ENCODE results near the gene GPR176.

Gene GPR176

DNA sequence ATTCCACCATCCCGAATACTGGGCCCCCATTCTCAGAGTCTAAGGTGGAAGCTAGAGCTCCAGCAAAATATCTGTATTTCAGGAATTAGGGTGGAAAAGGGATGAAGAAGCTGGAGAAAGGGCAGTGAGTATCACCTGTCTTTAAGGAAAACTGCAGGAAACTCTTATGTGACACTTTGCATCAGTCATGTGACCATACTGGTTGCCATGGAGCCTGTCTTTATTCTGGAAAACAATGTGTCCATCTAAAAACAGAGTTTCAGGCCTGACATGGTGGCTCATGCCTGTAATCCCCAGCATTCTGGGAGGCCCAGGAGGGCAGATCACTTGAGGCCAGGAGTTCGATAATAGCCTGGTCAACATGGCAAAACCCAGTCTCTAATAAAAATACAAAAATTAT, 84.5 kb downstream of the GPR176 start:
- no peak overlapping the region for H2BK12ac ChIP-seq (ENCODE audit: low read length)
- H4K12ac ChIP-seq (ENCODE audit: low read depth, low read length), result no peak overlapping the region
- no peak overlapping the region for H3K23ac ChIP-seq (ENCODE audit: low read length)
- H2AFZ ChIP-seq (ENCODE audit: insufficient read depth, low read length, poor library complexity), result no peak overlapping the region
- no CpG with 5 or more reads among the region's 2 CpGs for WGBS (ENCODE audit: extremely low coverage, insufficient coverage, insufficient read length)
- H3K27me3 ChIP-seq (ENCODE audit: insufficient read depth, low read length), result no peaks in the 10 kb centered on the region
- H3K79me1 ChIP-seq (ENCODE audit: low read length), result no peaks in the 10 kb centered on the region
- no peak overlapping the region for H3K14ac ChIP-seq (ENCODE audit: low read length)
- H3K4me1 ChIP-seq (ENCODE audit: control insufficient read depth in 1 of 2, insufficient read depth in 2 of 2, low read length in 2 of 2), result no peaks in the 10 kb centered on the region
- no peak overlapping the region for H3K4me2 ChIP-seq (ENCODE audit: low read length)
- H4K8ac ChIP-seq (ENCODE audit: low read depth, low read length), result no peak overlapping the region
- H3K9me3 ChIP-seq (ENCODE audit: insufficient read depth, low read depth, low read length), result no peaks in the 10 kb centered on the region
- no peak overlapping the region for H4K91ac ChIP-seq (ENCODE audit: low read depth, low read length)
- no peaks in the 10 kb centered on the region for H3K36me3 ChIP-seq (ENCODE audit: control insufficient read depth in 1 of 2, insufficient read depth in 2 of 2, low read length in 2 of 2)
- no peak overlapping the region for H3K27ac ChIP-seq (ENCODE audit: low read depth, low read length)
- H2AK5ac ChIP-seq (ENCODE audit: low read length), result no peak overlapping the region
- H2BK120ac ChIP-seq (ENCODE audit: insufficient read depth, low read length, poor library complexity), result no peak overlapping the region
- peak in 1 of 2 donors; percentile 12 for DNase-seq
- H3K79me2 ChIP-seq (ENCODE audit: control insufficient read depth, insufficient read depth, low read length, poor library complexity), result no peaks in the 10 kb centered on the region
- H3K4me3 ChIP-seq (ENCODE audit: low read depth, low read length), result no peak overlapping the region
- H3K9ac ChIP-seq (ENCODE audit: low read length), result no peak overlapping the region
- H3K18ac ChIP-seq (ENCODE audit: low read length), result no peak overlapping the region
- H2BK5ac ChIP-seq (ENCODE audit: low read depth, low read length, poor library complexity), result no peak overlapping the region
- H3K4ac ChIP-seq (ENCODE audit: low read depth, low read length), result no peak overlapping the region

- Histone ChIP-seq H3K27ac (ENCODE audit: low read depth, low read length) (no peak overlapping the region), H4K12ac (ENCODE audit: low read depth, low read length) (no peak overlapping the region), H3K14ac (ENCODE audit: low read length) (no peak overlapping the region), H2AK5ac (ENCODE audit: low read length) (no peak overlapping the region), H2BK120ac (ENCODE audit: insufficient read depth, low read length, poor library complexity) (no peak overlapping the region), H3K4ac (ENCODE audit: low read depth, low read length) (no peak overlapping the region), H3K36me3 (ENCODE audit: control insufficient read depth in 1 of 2, insufficient read depth in 2 of 2, low read length in 2 of 2) (no peaks in the 10 kb centered on the region), H3K9me3 (ENCODE audit: insufficient read depth, low read depth, low read length) (no peaks in the 10 kb centered on the region), H3K4me2 (ENCODE audit: low read length) (no peak overlapping the region), H3K4me1 (ENCODE audit: control insufficient read depth in 1 of 2, insufficient read depth in 2 of 2, low read length in 2 of 2) (no peaks in the 10 kb centered on the region), H2BK12ac (ENCODE audit: low read length) (no peak overlapping the region), H4K8ac (ENCODE audit: low read depth, low read length) (no peak overlapping the region), H2BK5ac (ENCODE audit: low read depth, low read length, poor library complexity) (no peak overlapping the region), H3K23ac (ENCODE audit: low read length) (no peak overlapping the region), H4K91ac (ENCODE audit: low read depth, low read length) (no peak overlapping the region), H2AFZ (ENCODE audit: insufficient read depth, low read length, poor library complexity) (no peak overlapping the region), H3K79me1 (ENCODE audit: low read length) (no peaks in the 10 kb centered on the region), H3K4me3 (ENCODE audit: low read depth, low read length) (no peak overlapping the region), H3K79me2 (ENCODE audit: control insufficient read depth, insufficient read depth, low read length, poor library complexity) (no peaks in the 10 kb centered on the region), H3K18ac (ENCODE audit: low read length) (no peak overlapping the region), H3K27me3 (ENCODE audit: insufficient read depth, low read length) (no peaks in the 10 kb centered on the region), H3K9ac (ENCODE audit: low read length) (no peak overlapping the region)
- DNase-seq, result peak in 1 of 2 donors; percentile 63
These were observed 85.8 kb downstream of the GPR176 start for GRCh38 chr15:39834256-39834655.

GRCh38 chr15:39833515-39833981, 86.5 kb downstream of the GPR176 start:
- Histone ChIP-seq H3K14ac (ENCODE audit: low read length) (no peak overlapping the region), H4K91ac (ENCODE audit: low read depth, low read length) (no peak overlapping the region), H2BK120ac (ENCODE audit: insufficient read depth, low read length, poor library complexity) (no peak overlapping the region), H3K4me1 (ENCODE audit: control insufficient read depth in 1 of 2, insufficient read depth in 2 of 2, low read length in 2 of 2) (no peaks in the 10 kb centered on the region), H3K9ac (ENCODE audit: low read length) (no peak overlapping the region), H3K23ac (ENCODE audit: low read length) (no peak overlapping the region), H4K12ac (ENCODE audit: low read depth, low read length) (no peak overlapping the region), H3K79me2 (ENCODE audit: control insufficient read depth, insufficient read depth, low read length, poor library complexity) (no peaks in the 10 kb centered on the region), H3K4ac (ENCODE audit: low read depth, low read length) (no peak overlapping the region), H2BK5ac (ENCODE audit: low read depth, low read length, poor library complexity) (no peak overlapping the region), H4K8ac (ENCODE audit: low read depth, low read length) (no peak overlapping the region), H3K18ac (ENCODE audit: low read length) (no peak overlapping the region), H3K4me2 (ENCODE audit: low read length) (no peak overlapping the region), H2BK12ac (ENCODE audit: low read length) (no peak overlapping the region), H3K36me3 (ENCODE audit: control insufficient read depth in 1 of 2, insufficient read depth in 2 of 2, low read length in 2 of 2) (no peaks in the 10 kb centered on the region), H2AFZ (ENCODE audit: insufficient read depth, low read length, poor library complexity) (no peak overlapping the region), H3K4me3 (ENCODE audit: low read depth, low read length) (no peak overlapping the region), H3K27me3 (ENCODE audit: insufficient read depth, low read length) (no peaks in the 10 kb centered on the region), H3K9me3 (ENCODE audit: insufficient read depth, low read depth, low read length) (no peaks in the 10 kb centered on the region), H3K27ac (ENCODE audit: low read depth, low read length) (no peak overlapping the region), H2AK5ac (ENCODE audit: low read length) (no peak overlapping the region), H3K79me1 (ENCODE audit: low read length) (no peaks in the 10 kb centered on the region)
- peak in 1 of 2 donors; percentile 7 for DNase-seq
- WGBS (ENCODE audit: extremely low coverage, insufficient coverage, insufficient read length), result no CpG with 5 or more reads among the region's 3 CpGs

DNA sequence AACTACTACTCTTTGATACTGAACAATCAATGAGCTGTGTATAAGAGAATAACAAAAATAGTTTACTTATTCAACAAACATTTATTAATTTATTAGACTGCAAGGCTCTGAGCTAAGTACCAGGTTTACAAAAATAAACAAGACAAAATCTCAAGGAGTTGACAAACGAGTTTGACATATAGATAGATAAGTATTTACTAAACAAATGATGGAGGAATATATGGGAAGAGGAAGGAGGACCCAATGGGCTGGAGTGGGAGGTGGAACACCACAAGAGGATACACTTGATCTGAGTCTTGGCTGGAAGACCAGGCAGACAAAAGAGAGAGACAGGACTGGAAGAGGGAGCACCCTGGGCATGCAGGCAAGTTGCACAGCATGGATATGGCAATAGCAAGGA, 89.9 kb downstream of the GPR176 start:
- H3K79me1 ChIP-seq (ENCODE audit: low read length), result no peaks in the 10 kb centered on the region
- no peak overlapping the region for H2AFZ ChIP-seq (ENCODE audit: insufficient read depth, low read length, poor library complexity)
- H4K12ac ChIP-seq (ENCODE audit: low read depth, low read length), result no peak overlapping the region
- no peak for DNase-seq
- no peak overlapping the region for H2BK5ac ChIP-seq (ENCODE audit: low read depth, low read length, poor library complexity)
- H3K23ac ChIP-seq (ENCODE audit: low read length), result no peak overlapping the region
- H3K14ac ChIP-seq (ENCODE audit: low read length), result no peak overlapping the region
- no peaks in the 10 kb centered on the region for H3K4me1 ChIP-seq (ENCODE audit: control insufficient read depth in 1 of 2, insufficient read depth in 2 of 2, low read length in 2 of 2)
- H4K8ac ChIP-seq (ENCODE audit: low read depth, low read length), result no peak overlapping the region
- no peak overlapping the region for H3K18ac ChIP-seq (ENCODE audit: low read length)
- no peaks in the 10 kb centered on the region for H3K79me2 ChIP-seq (ENCODE audit: control insufficient read depth, insufficient read depth, low read length, poor library complexity)
- H3K27ac ChIP-seq (ENCODE audit: low read depth, low read length), result no peak overlapping the region
- WGBS (ENCODE audit: extremely low coverage, insufficient coverage, insufficient read length), result no CpG with 5 or more reads among the region's 1 CpG
- no peak overlapping the region for H4K91ac ChIP-seq (ENCODE audit: low read depth, low read length)
- no peaks in the 10 kb centered on the region for H3K36me3 ChIP-seq (ENCODE audit: control insufficient read depth in 1 of 2, insufficient read depth in 2 of 2, low read length in 2 of 2)
- no peak overlapping the region for H2AK5ac ChIP-seq (ENCODE audit: low read length)
- H3K27me3 ChIP-seq (ENCODE audit: insufficient read depth, low read length), result no peaks in the 10 kb centered on the region
- peaks cover 1% of the 10 kb centered on the region for H3K9me3 ChIP-seq (ENCODE audit: insufficient read depth, low read depth, low read length)
- H3K4me3 ChIP-seq (ENCODE audit: low read depth, low read length), result no peak overlapping the region
- H2BK12ac ChIP-seq (ENCODE audit: low read length), result no peak overlapping the region
- no peak overlapping the region for H3K4me2 ChIP-seq (ENCODE audit: low read length)
- H3K9ac ChIP-seq (ENCODE audit: low read length), result no peak overlapping the region
- H3K4ac ChIP-seq (ENCODE audit: low read depth, low read length), result no peak overlapping the region
- H2BK120ac ChIP-seq (ENCODE audit: insufficient read depth, low read length, poor library complexity), result no peak overlapping the region
